WTC11 (cell line): ENCODE data around the gene RGS2. TPM values are rescaled to one million over a fixed set of nuclear protein-coding genes. Genes with fewer than 3 reads are reported as not detected.

Source experiments
- ATAC-seq: fragments of 200-7000 bp; cut with Tn5 transposase; 2 replicates; pipeline ENCODE4 v1.10.0; 2021; ENCODE audit warnings: mild to moderate bottlenecking, moderate library complexity
- CTCF ChIA-PET: fragments of 300-600 bp; sonication (Branson Sonifier 250); formaldehyde crosslinking; loops from one replicate; lab custom pipeline; 2021; ENCODE audit warnings: antibody characterized with exemption; lab: Charles Lee
- POLR2A ChIA-PET: fragments of 350-600 bp; sonication (Branson Sonifier 250); formaldehyde crosslinking; loops from one replicate; lab custom pipeline; 2021; ENCODE audit warnings: antibody characterized with exemption; lab: Charles Lee
- DNase-seq: peaks from one replicate; pipeline ENCODE4 v3.0.0; 2021; ENCODE audit warnings: low spot score
- H3K27ac Mint-ChIP-seq: 2 replicates; pipeline ENCODE4 v1.8.0; 2021; ENCODE audit warnings: mixed read lengths
- H3K27me3 Mint-ChIP-seq: 2 replicates; pipeline ENCODE4 v1.8.0; 2021; ENCODE audit warnings: low read depth, mild to moderate bottlenecking, moderate library complexity, mixed read lengths
- H3K36me3 Mint-ChIP-seq: 2 replicates; pipeline ENCODE4 v1.8.0; 2021; ENCODE audit warnings: mixed read lengths
- H3K4me1 Mint-ChIP-seq: 2 replicates; pipeline ENCODE4 v1.8.0; 2022; ENCODE audit warnings: mixed read lengths
- H3K4me3 Mint-ChIP-seq: 2 replicates; pipeline ENCODE4 v1.8.0; 2021; ENCODE audit warnings: mild to moderate bottlenecking, moderate library complexity, mixed read lengths
- H3K9me3 Mint-ChIP-seq: 2 replicates; pipeline ENCODE4 v1.8.0; 2021; ENCODE audit warnings: mixed read lengths
- CBFB ChIP-seq: sonication (generic); formaldehyde crosslinking; IDR thresholded peaks from 2 replicates; pipeline ENCODE4 v1.8.1; 2022; ENCODE audit warnings: mild to moderate bottlenecking, low read depth, missing genetic modification reagents
- FOXK1 ChIP-seq: sonication (generic); formaldehyde crosslinking; IDR thresholded peaks from 2 replicates; pipeline ENCODE4 v1.8.0; 2022; ENCODE audit warnings: mild to moderate bottlenecking, moderate library complexity, missing genetic modification reagents
- FOXP1 ChIP-seq: sonication (generic); formaldehyde crosslinking; IDR thresholded peaks from 2 replicates; pipeline ENCODE4 v1.8.0; 2022; ENCODE audit warnings: missing genetic modification reagents, mild to moderate bottlenecking, moderate library complexity, borderline replicate concordance
- GRHL2 ChIP-seq: fragments of 250-450 bp; sonication (Bioruptor Pico); IDR thresholded peaks from 2 replicates; pipeline ENCODE4 v1.8.0; 2022; ENCODE audit warnings: mild to moderate bottlenecking, moderate library complexity; ENCODE audit not compliant: insufficient replicate concordance, severe bottlenecking
- HMGA2 ChIP-seq: fragments of 250-450 bp; sonication (Bioruptor Pico); IDR thresholded peaks from 2 replicates; pipeline ENCODE4 v1.4.0; 2021; ENCODE audit warnings: mild to moderate bottlenecking, moderate library complexity
- JAZF1 ChIP-seq: fragments of 250-450 bp; sonication (Bioruptor Pico); IDR thresholded peaks from 2 replicates; pipeline ENCODE4 v1.9.0; 2021; ENCODE audit warnings: moderate library complexity, mild to moderate bottlenecking, inconsistent platforms
- NFYB ChIP-seq: sonication (generic); formaldehyde crosslinking; conservative IDR thresholded peaks from 2 replicates; pipeline ENCODE4 v1.8.0; 2022; ENCODE audit warnings: low read depth, missing genetic modification reagents
- SMAD4 ChIP-seq: sonication (generic); formaldehyde crosslinking; IDR thresholded peaks from 2 replicates; pipeline ENCODE4 v1.8.0; 2022; ENCODE audit warnings: mild to moderate bottlenecking, missing genetic modification reagents
- SOX15 ChIP-seq: fragments of 250-450 bp; sonication (Bioruptor Pico); IDR thresholded peaks from 2 replicates; pipeline ENCODE4 v1.9.0; 2021; ENCODE audit warnings: mild to moderate bottlenecking
- TCF7 ChIP-seq: sonication (generic); formaldehyde crosslinking; IDR thresholded peaks from 2 replicates; pipeline ENCODE4 v1.8.0; 2022; ENCODE audit warnings: mild to moderate bottlenecking, low read depth, missing genetic modification reagents, moderate library complexity
- TEAD4 ChIP-seq: sonication (generic); formaldehyde crosslinking; IDR thresholded peaks from 2 replicates; pipeline ENCODE4 v1.8.0; 2022; ENCODE audit warnings: mild to moderate bottlenecking, missing genetic modification reagents
- ZNF423 ChIP-seq: fragments of 250-450 bp; sonication (Bioruptor Pico); IDR thresholded peaks from 2 replicates; pipeline ENCODE4 v2.1.2; 2022; ENCODE audit warnings: mild to moderate bottlenecking, moderate library complexity
- total RNA-seq: library from RNA; stranded (reverse); gene quantifications from 3 replicates; pipeline ENCODE4 v1.2.3, GENCODE V29; 2021
- TF ChIP-seq, protein P1 (sequence below): sonication (generic); formaldehyde crosslinking; IDR thresholded peaks from 2 replicates; pipeline ENCODE4 v1.8.0; 2023; ENCODE audit warnings: missing genetic modification reagents, mild to moderate bottlenecking, borderline replicate concordance
- TF ChIP-seq, protein P2 (sequence below): sonication (generic); formaldehyde crosslinking; IDR thresholded peaks from 2 replicates; pipeline ENCODE4 v1.8.0; 2022; ENCODE audit warnings: mild to moderate bottlenecking, missing genetic modification reagents
- TF ChIP-seq, protein P3 (sequence below): sonication (generic); formaldehyde crosslinking; IDR thresholded peaks from 2 replicates; pipeline ENCODE4 v1.8.1; 2022; ENCODE audit warnings: missing genetic modification reagents, borderline replicate concordance
- TF ChIP-seq, protein P4 (sequence below): sonication (generic); formaldehyde crosslinking; conservative IDR thresholded peaks from 2 replicates; pipeline ENCODE4 v1.8.1; 2023; ENCODE audit warnings: mild to moderate bottlenecking, low read depth, missing genetic modification reagents, moderate library complexity

The RGS2 gene
- total RNA-seq, 1 experiment from 2014 or later, result 13.1 TPM

DNA sequence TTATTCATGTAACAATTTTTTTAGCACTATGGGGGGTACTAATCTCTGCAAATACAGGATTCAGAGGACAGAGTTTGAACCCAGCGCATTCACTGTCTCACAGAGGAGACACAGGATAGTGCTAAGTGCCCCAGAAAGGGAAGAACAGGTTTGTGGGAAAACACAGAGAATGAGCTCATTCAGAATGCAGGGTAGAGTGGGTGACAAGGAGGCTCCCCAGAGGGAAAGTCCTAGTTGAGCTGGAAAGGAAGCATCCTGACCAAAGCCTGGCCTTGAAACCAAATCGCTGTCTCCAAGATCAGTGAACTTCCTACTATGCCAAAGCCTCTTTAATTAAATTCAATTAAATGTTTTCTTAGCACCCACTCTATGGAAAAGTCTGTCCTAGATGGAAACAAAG lies 19.0 kb upstream of the RGS2 start (continued):
- TF ChIP-seq, protein P1, sequence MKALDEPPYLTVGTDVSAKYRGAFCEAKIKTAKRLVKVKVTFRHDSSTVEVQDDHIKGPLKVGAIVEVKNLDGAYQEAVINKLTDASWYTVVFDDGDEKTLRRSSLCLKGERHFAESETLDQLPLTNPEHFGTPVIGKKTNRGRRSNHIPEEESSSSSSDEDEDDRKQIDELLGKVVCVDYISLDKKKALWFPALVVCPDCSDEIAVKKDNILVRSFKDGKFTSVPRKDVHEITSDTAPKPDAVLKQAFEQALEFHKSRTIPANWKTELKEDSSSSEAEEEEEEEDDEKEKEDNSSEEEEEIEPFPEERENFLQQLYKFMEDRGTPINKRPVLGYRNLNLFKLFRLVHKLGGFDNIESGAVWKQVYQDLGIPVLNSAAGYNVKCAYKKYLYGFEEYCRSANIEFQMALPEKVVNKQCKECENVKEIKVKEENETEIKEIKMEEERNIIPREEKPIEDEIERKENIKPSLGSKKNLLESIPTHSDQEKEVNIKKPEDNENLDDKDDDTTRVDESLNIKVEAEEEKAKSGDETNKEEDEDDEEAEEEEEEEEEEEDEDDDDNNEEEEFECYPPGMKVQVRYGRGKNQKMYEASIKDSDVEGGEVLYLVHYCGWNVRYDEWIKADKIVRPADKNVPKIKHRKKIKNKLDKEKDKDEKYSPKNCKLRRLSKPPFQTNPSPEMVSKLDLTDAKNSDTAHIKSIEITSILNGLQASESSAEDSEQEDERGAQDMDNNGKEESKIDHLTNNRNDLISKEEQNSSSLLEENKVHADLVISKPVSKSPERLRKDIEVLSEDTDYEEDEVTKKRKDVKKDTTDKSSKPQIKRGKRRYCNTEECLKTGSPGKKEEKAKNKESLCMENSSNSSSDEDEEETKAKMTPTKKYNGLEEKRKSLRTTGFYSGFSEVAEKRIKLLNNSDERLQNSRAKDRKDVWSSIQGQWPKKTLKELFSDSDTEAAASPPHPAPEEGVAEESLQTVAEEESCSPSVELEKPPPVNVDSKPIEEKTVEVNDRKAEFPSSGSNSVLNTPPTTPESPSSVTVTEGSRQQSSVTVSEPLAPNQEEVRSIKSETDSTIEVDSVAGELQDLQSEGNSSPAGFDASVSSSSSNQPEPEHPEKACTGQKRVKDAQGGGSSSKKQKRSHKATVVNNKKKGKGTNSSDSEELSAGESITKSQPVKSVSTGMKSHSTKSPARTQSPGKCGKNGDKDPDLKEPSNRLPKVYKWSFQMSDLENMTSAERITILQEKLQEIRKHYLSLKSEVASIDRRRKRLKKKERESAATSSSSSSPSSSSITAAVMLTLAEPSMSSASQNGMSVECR, result no peak
- TF ChIP-seq GRHL2 (CRISPR knock-in tag) (no peak), ZNF423 (CRISPR knock-in tag) (no peak), JAZF1 (CRISPR knock-in tag) (no peak), CBFB (CRISPR knock-in tag) (no peak)

DNA sequence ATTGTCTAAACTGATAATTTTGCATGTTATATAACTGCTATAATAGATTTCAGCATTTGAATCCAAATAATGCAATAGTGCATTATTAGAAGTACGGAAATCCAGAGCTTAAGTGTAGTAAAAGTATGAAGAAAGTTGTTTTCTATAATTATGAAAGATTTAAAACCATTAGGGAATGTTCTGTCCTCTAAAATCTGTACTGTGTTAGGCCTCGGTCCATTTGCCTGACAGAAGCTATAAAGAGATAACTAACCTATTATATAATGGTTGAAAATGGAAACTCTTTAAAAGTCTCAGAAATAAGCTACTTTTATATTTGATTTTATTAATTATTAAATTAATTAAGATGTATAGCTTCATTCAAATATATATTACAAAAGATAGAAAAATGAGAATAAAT lies 16.2 kb upstream of the RGS2 start:
- Mint-ChIP-seq H3K27ac (no peak overlapping the region), H3K27me3 (no peaks in the 10 kb centered on the region), H3K36me3 (no peaks in the 10 kb centered on the region), H3K4me3 (no peak overlapping the region), H3K4me1 (peaks cover 35% of the 10 kb centered on the region), H3K9me3 (peaks cover 4% of the 10 kb centered on the region; the same call in 1 of the 2 replicates)
- POLR2A ChIA-PET, result no interaction called here
- DNase-seq (no peak), ATAC-seq (no peak)
- CTCF ChIA-PET, result no interaction called here
- TF ChIP-seq HMGA2 (CRISPR knock-in tag) (no peak), SOX15 (CRISPR knock-in tag) (no peak), FOXP1 (CRISPR knock-in tag) (no peak), NFYB (CRISPR knock-in tag) (no peak), TCF7 (no peak)
- TF ChIP-seq, protein P2, sequence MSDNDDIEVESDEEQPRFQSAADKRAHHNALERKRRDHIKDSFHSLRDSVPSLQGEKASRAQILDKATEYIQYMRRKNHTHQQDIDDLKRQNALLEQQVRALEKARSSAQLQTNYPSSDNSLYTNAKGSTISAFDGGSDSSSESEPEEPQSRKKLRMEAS (CRISPR knock-in tag), result no peak

DNA sequence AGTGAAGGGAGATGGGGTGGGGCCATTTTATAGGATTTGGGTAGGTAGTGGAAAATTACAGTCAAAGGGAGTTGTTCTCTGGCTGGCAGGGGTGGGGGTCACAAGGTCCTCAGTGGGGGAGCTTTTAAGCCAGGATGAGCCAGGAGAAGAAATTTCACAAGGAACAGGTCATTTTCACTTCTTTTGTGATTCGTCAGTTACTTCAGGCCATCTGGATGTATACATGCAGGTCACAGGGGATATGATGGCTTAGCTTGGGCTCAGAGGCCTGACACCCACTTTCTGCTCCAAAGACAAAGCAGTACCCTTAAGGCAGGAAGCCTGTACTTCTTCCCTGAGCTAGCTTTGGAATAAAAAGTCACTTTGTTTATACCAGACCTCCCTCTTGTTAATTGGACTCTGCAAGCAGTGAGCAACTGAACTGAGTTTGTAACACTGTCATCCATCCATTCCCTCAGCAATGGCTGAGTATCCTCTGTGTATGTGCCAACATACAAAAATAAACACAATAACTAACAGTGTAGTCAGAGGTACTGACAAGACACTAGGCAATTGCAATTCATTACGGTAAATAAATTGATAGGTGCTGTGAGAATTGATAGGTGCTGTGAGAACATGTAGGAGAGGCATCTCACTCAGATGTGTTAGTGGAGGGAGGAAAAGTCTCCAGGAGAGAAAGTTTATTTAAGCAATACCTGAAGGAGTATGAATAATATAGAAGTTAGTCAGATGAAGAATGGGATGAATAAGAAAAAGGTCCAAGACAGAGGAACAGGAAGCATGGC lies 14.7 kb upstream of the RGS2 start:
- Mint-ChIP-seq H3K36me3 (no peaks in the 10 kb centered on the region), H3K9me3 (peaks cover 4% of the 10 kb centered on the region; the same call in 1 of the 2 replicates), H3K4me1 (peaks cover 35% of the 10 kb centered on the region), H3K27me3 (no peaks in the 10 kb centered on the region), H3K4me3 (no peak overlapping the region), H3K27ac (peak overlapping the region; percentile 64)
- ATAC-seq, result peak; percentile 55
- DNase-seq, result no peak
- no peak for TF ChIP-seq TEAD4 (CRISPR knock-in tag)
- TF ChIP-seq, protein P3, sequence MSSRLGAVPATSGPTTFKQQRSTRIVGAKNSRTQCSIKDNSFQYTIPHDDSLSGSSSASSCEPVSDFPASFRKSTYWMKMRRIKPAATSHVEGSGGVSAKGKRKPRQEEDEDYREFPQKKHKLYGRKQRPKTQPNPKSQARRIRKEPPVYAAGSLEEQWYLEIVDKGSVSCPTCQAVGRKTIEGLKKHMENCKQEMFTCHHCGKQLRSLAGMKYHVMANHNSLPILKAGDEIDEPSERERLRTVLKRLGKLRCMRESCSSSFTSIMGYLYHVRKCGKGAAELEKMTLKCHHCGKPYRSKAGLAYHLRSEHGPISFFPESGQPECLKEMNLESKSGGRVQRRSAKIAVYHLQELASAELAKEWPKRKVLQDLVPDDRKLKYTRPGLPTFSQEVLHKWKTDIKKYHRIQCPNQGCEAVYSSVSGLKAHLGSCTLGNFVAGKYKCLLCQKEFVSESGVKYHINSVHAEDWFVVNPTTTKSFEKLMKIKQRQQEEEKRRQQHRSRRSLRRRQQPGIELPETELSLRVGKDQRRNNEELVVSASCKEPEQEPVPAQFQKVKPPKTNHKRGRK (CRISPR knock-in tag), result no peak
- POLR2A ChIA-PET, result no interaction called here
- CTCF ChIA-PET, result no interaction called here

DNA sequence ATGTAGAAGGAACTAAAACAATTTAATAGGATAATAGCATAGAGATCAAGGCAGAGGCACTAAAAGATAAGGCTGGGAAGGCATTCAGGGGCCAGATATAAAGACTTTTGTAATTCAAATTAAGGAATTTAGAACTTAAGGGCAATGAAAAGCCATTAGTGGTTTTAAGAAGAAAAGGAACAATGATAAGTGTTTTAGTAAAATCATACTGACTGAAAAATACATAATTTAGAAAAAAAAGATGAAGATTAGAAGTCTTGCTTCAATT lies 14.1 kb upstream of the RGS2 start:
- TF ChIP-seq FOXK1 (no peak), SMAD4 (CRISPR knock-in tag) (no peak)
- TF ChIP-seq, protein P4, sequence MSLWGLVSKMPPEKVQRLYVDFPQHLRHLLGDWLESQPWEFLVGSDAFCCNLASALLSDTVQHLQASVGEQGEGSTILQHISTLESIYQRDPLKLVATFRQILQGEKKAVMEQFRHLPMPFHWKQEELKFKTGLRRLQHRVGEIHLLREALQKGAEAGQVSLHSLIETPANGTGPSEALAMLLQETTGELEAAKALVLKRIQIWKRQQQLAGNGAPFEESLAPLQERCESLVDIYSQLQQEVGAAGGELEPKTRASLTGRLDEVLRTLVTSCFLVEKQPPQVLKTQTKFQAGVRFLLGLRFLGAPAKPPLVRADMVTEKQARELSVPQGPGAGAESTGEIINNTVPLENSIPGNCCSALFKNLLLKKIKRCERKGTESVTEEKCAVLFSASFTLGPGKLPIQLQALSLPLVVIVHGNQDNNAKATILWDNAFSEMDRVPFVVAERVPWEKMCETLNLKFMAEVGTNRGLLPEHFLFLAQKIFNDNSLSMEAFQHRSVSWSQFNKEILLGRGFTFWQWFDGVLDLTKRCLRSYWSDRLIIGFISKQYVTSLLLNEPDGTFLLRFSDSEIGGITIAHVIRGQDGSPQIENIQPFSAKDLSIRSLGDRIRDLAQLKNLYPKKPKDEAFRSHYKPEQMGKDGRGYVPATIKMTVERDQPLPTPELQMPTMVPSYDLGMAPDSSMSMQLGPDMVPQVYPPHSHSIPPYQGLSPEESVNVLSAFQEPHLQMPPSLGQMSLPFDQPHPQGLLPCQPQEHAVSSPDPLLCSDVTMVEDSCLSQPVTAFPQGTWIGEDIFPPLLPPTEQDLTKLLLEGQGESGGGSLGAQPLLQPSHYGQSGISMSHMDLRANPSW (CRISPR knock-in tag), result no peak
- H3K4me3 Mint-ChIP-seq, result no peak overlapping the region
- no peaks in the 10 kb centered on the region for H3K36me3 Mint-ChIP-seq
- H3K4me1 Mint-ChIP-seq, result peaks cover 35% of the 10 kb centered on the region
- no peaks in the 10 kb centered on the region for H3K27me3 Mint-ChIP-seq
- ChIA-PET POLR2A (no interaction called here), CTCF (no interaction called here)
- peak overlapping the region; percentile 64 for H3K27ac Mint-ChIP-seq
- H3K9me3 Mint-ChIP-seq, result peaks cover 4% of the 10 kb centered on the region; the same call in 1 of the 2 replicates
- DNase-seq (no peak), ATAC-seq (peak; percentile 23)
